Activated T-cell treated with anti-CD3 and anti-CD28 coated beads for 24 hours (primary cell): ENCODE measurements around the gene DEFB127.
"Not testable (repeated sequence)": the region's sequence is repeated elsewhere in the genome, so short reads cannot be mapped to it uniquely, and the experiment has no call there.

ENCODE experiments used
- DNase-seq: peaks from one replicate; pipeline ENCODE4 v3.0.0-alpha.2; 2020; ENCODE audit warnings: low read depth

Gene DEFB127

GRCh38 chr20:157154-157553, at the start of gene DEFB127:
Gene DEFB127 (plus strand): TSS chr20:157454. CDS start chr20:157545, 91 bp downstream.
- DNase-seq: no peak

- DNase-seq: no peak
These were observed 44.9 kb upstream of the DEFB127 start for GRCh38 chr20:112396-112795.

- no peak for DNase-seq
These were observed 39.7 kb upstream of the DEFB127 start for GRCh38 chr20:117518-117917.

DNA sequence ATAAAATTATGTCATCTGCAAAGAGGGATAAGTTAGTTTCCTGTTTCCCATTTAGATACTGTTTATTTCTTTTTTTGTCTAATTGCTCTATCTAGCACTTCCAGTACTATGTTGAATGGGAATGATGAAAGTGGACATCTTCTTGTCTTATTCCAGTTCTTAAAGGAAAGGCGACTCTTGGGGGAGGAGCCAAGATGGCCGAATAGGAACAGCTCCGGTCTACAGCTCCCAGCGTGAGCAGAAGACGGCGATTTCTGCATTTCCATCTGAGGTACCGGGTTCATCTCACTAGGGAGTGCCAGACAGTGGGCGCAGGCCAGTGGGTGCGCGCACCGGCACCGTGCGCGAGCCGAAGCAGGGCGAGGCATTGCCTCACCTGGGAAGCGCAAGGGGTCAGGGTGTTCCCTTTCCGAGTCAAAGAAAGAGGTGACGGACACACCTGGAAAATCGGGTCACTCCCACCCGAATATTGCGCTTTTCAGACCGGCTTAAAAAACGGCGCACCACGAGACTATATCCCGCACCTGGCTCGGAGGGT, 27.4 kb upstream of the DEFB127 start:
- not testable (repeated sequence) for DNase-seq

DNA sequence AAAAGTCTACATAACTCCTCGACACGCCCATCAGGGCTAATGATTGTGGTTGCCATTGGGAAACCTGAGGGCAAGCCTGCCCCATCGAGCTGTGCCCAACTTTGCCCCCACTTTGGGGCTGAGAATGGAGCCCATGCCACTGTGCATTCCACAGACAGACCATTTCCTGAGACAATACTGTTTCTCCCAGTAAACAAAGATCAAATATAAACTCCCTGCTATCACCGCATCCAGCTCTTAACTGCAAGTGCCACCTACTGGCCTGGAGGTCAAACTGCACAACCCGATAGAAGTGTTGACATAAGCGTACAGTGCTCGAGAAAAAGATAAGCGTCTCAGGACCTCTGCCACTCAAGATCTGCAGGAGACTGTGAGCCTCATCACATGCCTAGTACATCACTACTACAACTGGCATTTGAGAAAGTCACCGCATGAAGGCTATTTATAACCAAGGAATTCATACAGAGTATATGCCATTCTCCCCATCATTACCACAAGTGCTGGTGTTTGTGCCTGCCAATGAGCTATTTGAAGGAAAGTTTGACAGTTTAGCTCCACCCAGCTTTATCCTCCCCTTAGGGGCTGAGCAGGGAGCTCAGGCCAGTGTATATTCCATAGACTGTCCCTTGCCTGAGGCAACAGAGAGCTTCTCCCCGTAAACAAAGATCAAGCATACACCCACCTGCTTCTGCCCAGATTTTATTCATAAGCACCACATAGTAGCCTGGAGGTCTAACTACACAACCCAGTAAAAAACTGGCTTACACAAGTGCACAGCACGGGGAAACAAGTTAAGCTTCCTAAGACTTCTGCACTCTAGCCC, 19.4 kb upstream of the DEFB127 start:
- DNase-seq: no peak

- no peak for DNase-seq
These were observed 15.0 kb upstream of the DEFB127 start, which contains the start of gene DEFB126 for GRCh38 chr20:142290-142689. Gene DEFB126 (plus strand): TSS chr20:142590. CDS start chr20:142629, 39 bp downstream.

- DNase-seq: no peak
These were observed 11.4 kb upstream of the DEFB127 start for GRCh38 chr20:145877-146276.

GRCh38 chr20:152131-152530, 5.1 kb upstream of the DEFB127 start:
- no peak for DNase-seq

GRCh38 chr20:164618-165017, 7.4 kb downstream of the DEFB127 start:
- no peak for DNase-seq

GRCh38 chr20:168876-169275, 11.6 kb downstream of the DEFB127 start:
- no peak for DNase-seq

DNA sequence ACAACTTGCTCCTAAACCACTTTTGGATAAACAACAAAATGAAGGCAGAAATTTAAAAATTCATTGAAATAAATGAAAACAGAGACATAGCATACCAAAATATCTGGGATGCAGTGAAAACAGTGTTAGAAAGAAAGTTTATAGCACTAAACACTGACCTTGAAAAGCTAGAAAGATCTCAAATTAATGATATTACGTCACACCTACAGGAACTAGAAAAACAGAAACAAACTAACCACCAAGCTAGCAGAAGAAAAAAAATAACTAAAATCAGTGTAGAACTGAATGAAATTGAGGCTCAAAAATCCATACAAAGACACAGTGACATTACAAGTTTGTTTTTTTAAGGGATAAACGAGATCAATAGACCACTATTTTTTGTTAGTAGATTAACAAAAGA, 27.0 kb downstream of the DEFB127 start:
- DNase-seq: no peak

DNA sequence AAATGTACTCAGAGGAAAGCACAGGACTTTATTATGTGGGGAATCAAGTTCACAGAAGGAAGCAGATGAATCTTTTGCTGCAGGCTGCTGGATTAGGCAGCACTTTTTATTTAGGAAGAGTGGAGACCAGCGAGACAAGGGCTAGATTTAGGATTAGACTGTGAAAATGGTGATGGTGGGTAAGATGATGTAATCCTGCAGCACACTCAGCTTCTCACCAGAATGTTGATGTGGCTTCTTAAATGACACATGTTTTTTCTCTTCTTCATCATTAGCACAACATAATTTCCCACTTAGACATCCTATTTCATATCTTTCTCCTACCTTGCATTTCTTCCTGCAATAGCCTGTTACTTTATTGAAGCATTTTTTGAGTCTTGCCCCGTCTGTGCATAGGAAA, 30.5 kb downstream of the DEFB127 start:
- DNase-seq: no peak

GRCh38 chr20:189611-190010, 32.4 kb downstream of the DEFB127 start, which contains the start of gene DEFB128:
Gene DEFB128 (minus strand): TSS chr20:189711. CDS start chr20:189623, 88 bp downstream.
- no peak for DNase-seq

- no peak for DNase-seq
These were observed 41.0 kb downstream of the DEFB127 start for GRCh38 chr20:198225-198624.

GRCh38 chr20:199996-200395, 42.7 kb downstream of the DEFB127 start:
- DNase-seq: no peak

- not testable (repeated sequence) for DNase-seq
These were observed 46.4 kb downstream of the DEFB127 start for GRCh38 chr20:203630-204029.
